Effector memory CD4-positive, alpha-beta T cell (primary cell): ENCODE results near the gene ZNF764.
A peak's percentile ranks its signal among the peaks of the same experiment; 100 is the strongest.

Experiments
- DNase-seq, 3 donors: peaks; one replicate each; pipeline ENCODE4 v3.0.0-alpha.2; 2020
- H3K27ac ChIP-seq: 2 replicates; pipeline ENCODE4 v1.7.0; 2013; ENCODE audit warnings: mild to moderate bottlenecking, low read length, moderate library complexity; ENCODE audit not compliant: insufficient read depth, poor library complexity, severe bottlenecking
- H3K27me3 ChIP-seq: replicated peaks from 2 replicates; pipeline ENCODE4 v1.7.0; 2013; ENCODE audit warnings: mild to moderate bottlenecking, low read length; ENCODE audit not compliant: insufficient read depth, control insufficient read depth, poor library complexity, severe bottlenecking
- H3K36me3 ChIP-seq: 2 replicates; pipeline ENCODE4 v1.7.0; 2013; ENCODE audit warnings: mild to moderate bottlenecking, low read length, moderate library complexity; ENCODE audit not compliant: control insufficient read depth, insufficient read depth
- H3K4me1 ChIP-seq: 2 replicates; pipeline ENCODE4 v1.7.0; 2013; ENCODE audit warnings: low read length, mild to moderate bottlenecking; ENCODE audit not compliant: control insufficient read depth, insufficient read depth, poor library complexity, severe bottlenecking
- H3K4me3 ChIP-seq: 2 replicates; pipeline ENCODE4 v1.7.0; 2013; ENCODE audit warnings: low read length, low read depth, mild to moderate bottlenecking; ENCODE audit not compliant: insufficient read depth, poor library complexity, severe bottlenecking
- H3K9me3 ChIP-seq: 2 replicates; pipeline ENCODE4 v1.7.0; 2013; ENCODE audit warnings: mild to moderate bottlenecking, low read length, moderate library complexity; ENCODE audit not compliant: control insufficient read depth

ZNF764 gene

GRCh38 chr16:30521476-30521872 lies 36.7 kb downstream of the ZNF764 start:
- Histone ChIP-seq H3K27ac (no peak overlapping the region), H3K9me3 (no peaks in the 10 kb centered on the region), H3K27me3 (no peaks in the 10 kb centered on the region), H3K36me3 (peaks cover 53% of the 10 kb centered on the region), H3K4me1 (peaks cover 4% of the 10 kb centered on the region), H3K4me3 (no peak overlapping the region)
- no peak for DNase-seq

GRCh38 chr16:30519120-30520049 lies 38.8 kb downstream of the ZNF764 start:
- peaks cover 73% of the 10 kb centered on the region for H3K36me3 ChIP-seq
- H3K27ac ChIP-seq: no peak overlapping the region
- H3K4me1 ChIP-seq: no peaks in the 10 kb centered on the region
- H3K27me3 ChIP-seq: no peaks in the 10 kb centered on the region
- no peak for DNase-seq
- no peak overlapping the region for H3K4me3 ChIP-seq
- H3K9me3 ChIP-seq: no peaks in the 10 kb centered on the region

- no peaks in the 10 kb centered on the region for H3K27me3 ChIP-seq
- no peaks in the 10 kb centered on the region for H3K9me3 ChIP-seq
- H3K4me1 ChIP-seq: no peaks in the 10 kb centered on the region
- no peak for DNase-seq
- no peak overlapping the region for H3K27ac ChIP-seq
- no peak overlapping the region for H3K4me3 ChIP-seq
- peaks cover 78% of the 10 kb centered on the region for H3K36me3 ChIP-seq
These were observed 39.6 kb downstream of the ZNF764 start for GRCh38 chr16:30518552-30518951.

- Histone ChIP-seq H3K9me3 (no peaks in the 10 kb centered on the region), H3K4me1 (no peaks in the 10 kb centered on the region), H3K4me3 (no peak overlapping the region), H3K27ac (no peak overlapping the region), H3K36me3 (peaks cover 95% of the 10 kb centered on the region), H3K27me3 (no peaks in the 10 kb centered on the region)
- DNase-seq: no peak
These were observed 42.9 kb downstream of the ZNF764 start for GRCh38 chr16:30515275-30515674.

- H3K27me3 ChIP-seq: no peaks in the 10 kb centered on the region
- H3K9me3 ChIP-seq: no peaks in the 10 kb centered on the region
- peaks cover 83% of the 10 kb centered on the region for H3K36me3 ChIP-seq
- no peaks in the 10 kb centered on the region for H3K4me1 ChIP-seq
- H3K4me3 ChIP-seq: no peak overlapping the region
- no peak for DNase-seq
- peak overlapping the region; percentile 16 for H3K27ac ChIP-seq
These were observed 46.7 kb downstream of the ZNF764 start for GRCh38 chr16:30511509-30511908.

GRCh38 chr16:30510376-30510938 lies 47.7 kb downstream of the ZNF764 start:
- Histone ChIP-seq H3K4me1 (no peaks in the 10 kb centered on the region), H3K36me3 (peaks cover 80% of the 10 kb centered on the region), H3K4me3 (no peak overlapping the region), H3K9me3 (no peaks in the 10 kb centered on the region), H3K27me3 (no peaks in the 10 kb centered on the region), H3K27ac (no peak overlapping the region)
- DNase-seq: no peak

GRCh38 chr16:30509081-30509765 lies 49.0 kb downstream of the ZNF764 start:
- Histone ChIP-seq H3K36me3 (peaks cover 83% of the 10 kb centered on the region), H3K27me3 (no peaks in the 10 kb centered on the region), H3K9me3 (no peaks in the 10 kb centered on the region), H3K27ac (no peak overlapping the region), H3K4me3 (no peak overlapping the region), H3K4me1 (no peaks in the 10 kb centered on the region)
- no peak for DNase-seq
